Fibroblast of lung (primary cell): ENCODE data around the gene TMC3. TPM values are rescaled to one million over a fixed set of nuclear protein-coding genes. Genes with fewer than 3 reads are reported as not detected.
"Not testable (repeated sequence)": the region's sequence is repeated elsewhere in the genome, so short reads cannot be mapped to it uniquely, and the experiment has no call there.

ENCODE experiments used
- DNase-seq, 2 donors: peaks; one replicate each; pipeline versions ENCODE4 v3.0.0 to v3.0.0-alpha.2; 2010; ENCODE audit warnings: low read depth in 2 of 2
- H2AFZ ChIP-seq: 2 replicates; pipeline ENCODE4 v1.5.1; 2012; ENCODE audit warnings: low read length, control low read depth, inconsistent platforms
- H3K27ac ChIP-seq: 2 replicates; pipeline ENCODE4 v1.5.1; 2011; ENCODE audit warnings: low read length, control low read depth; ENCODE audit not compliant: insufficient read depth
- H3K27me3 ChIP-seq: 2 replicates; pipeline ENCODE4 v1.5.1; 2011; ENCODE audit warnings: mild to moderate bottlenecking, low read length; ENCODE audit not compliant: control insufficient read depth, insufficient read depth
- H3K36me3 ChIP-seq: 2 replicates; pipeline ENCODE4 v1.5.1; 2011; ENCODE audit warnings: low read length; ENCODE audit not compliant: control insufficient read depth, insufficient read depth
- H3K4me1 ChIP-seq: 2 replicates; pipeline ENCODE4 v1.5.1; 2011; ENCODE audit warnings: low read length; ENCODE audit not compliant: control insufficient read depth, insufficient read depth; ENCODE audit errors: extremely low read depth
- H3K4me2 ChIP-seq: 2 replicates; pipeline ENCODE4 v1.5.1; 2011; ENCODE audit warnings: low read length, control low read depth; ENCODE audit not compliant: insufficient read depth; ENCODE audit errors: extremely low read depth
- H3K4me3 ChIP-seq, 4 experiments: fragments of 200-600 bp in 1 of 4; sonication (generic) in 1 of 4; replicated peaks in 1 of 4; 2 replicates each; pipeline ENCODE4 v1.5.1; 2011 to 2016; ENCODE audit warnings: low read length in 4 of 4, low read depth in 3 of 4, mild to moderate bottlenecking in 3 of 4, control low read depth in 2 of 4, inconsistent platforms in 1 of 4, mixed read lengths in 1 of 4; ENCODE audit not compliant: insufficient read depth in 1 of 4; ENCODE audit errors: control extremely low read depth in 1 of 4
- H3K79me2 ChIP-seq: 2 replicates; pipeline ENCODE4 v1.5.1; 2012; ENCODE audit warnings: mild to moderate bottlenecking, low read length, inconsistent platforms; ENCODE audit not compliant: control insufficient read depth, insufficient read depth
- H3K9ac ChIP-seq: 2 replicates; pipeline ENCODE4 v1.5.1; 2011; ENCODE audit warnings: mild to moderate bottlenecking, low read length, control low read depth; ENCODE audit not compliant: insufficient read depth
- H3K9me3 ChIP-seq: 2 replicates; pipeline ENCODE4 v1.5.1; 2012; ENCODE audit warnings: low read depth, low read length; ENCODE audit not compliant: control insufficient read depth, insufficient read depth
- H4K20me1 ChIP-seq: 2 replicates; pipeline ENCODE4 v1.5.1; 2011; ENCODE audit warnings: low read length; ENCODE audit not compliant: control insufficient read depth, insufficient read depth; ENCODE audit errors: extremely low read depth
- EZH2 ChIP-seq: IDR thresholded peaks from 2 replicates; pipeline ENCODE4 v1.5.1; 2012; ENCODE audit warnings: low read length, control low read depth, mild to moderate bottlenecking; ENCODE audit errors: missing control alignments
- polyA plus RNA-seq, 2 donors: library from polyadenylated mRNA; depleted of rRNA in 1 of 2; stranded (reverse) in 1 of 2; unstranded in 1 of 2; fragments of >200 nt; gene quantifications; 2 replicates each; pipeline ENCODE4 v1.2.1, GENCODE V29; 2011 to 2012; ENCODE audit warnings: missing spikeins in 1 of 2
- total RNA-seq: library from RNA; depleted of rRNA; stranded (reverse); fragments of >200 nt; gene quantifications from 2 replicates; pipeline ENCODE4 v1.2.1, GENCODE V29; 2014
- TF ChIP-seq, protein P1 (sequence below), 2 donors: IDR thresholded peaks in 1 of 2; conservative IDR thresholded peaks in 1 of 2; 1 replicate in 1 of 2; 2 replicates in 1 of 2; pipeline ENCODE4 v1.5.1; 2011 to 2012; ENCODE audit warnings: low read length in 2 of 2, control low read depth in 1 of 2, inconsistent platforms in 1 of 2, low read depth in 1 of 2, mild to moderate bottlenecking in 1 of 2

TMC3 gene
- total and polyA plus RNA-seq, 2 donors (not counting 1 experiment from before 2014, with no cell fraction given), result not detected

DNA sequence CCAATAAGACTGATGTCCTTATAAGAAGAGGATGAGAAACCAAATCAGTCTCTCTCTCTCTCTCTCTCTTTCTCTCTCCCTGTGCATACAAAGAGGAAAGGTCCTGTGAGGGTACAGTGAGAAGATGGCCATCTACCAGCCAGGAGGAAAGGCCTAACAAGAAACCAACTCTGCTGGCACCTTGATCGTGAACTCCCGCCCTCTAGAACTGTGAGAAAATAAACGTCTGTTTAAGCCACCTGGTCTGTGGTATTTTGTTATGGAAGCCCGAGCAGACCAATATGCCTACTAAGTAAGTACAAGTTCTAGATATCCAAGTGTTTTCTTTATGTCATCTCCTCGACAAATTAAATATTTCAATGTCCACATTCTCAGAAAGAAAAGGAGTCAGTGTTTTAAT is 44.9 kb upstream of the TMC3 start:
- Histone ChIP-seq H3K4me1 (no peaks in the 10 kb centered on the region), H2AFZ (no peak overlapping the region), H3K4me2 (no peak overlapping the region), H4K20me1 (no peaks in the 10 kb centered on the region), H3K9me3 (no peaks in the 10 kb centered on the region), H3K79me2 (no peaks in the 10 kb centered on the region), H3K27ac (no peak overlapping the region), H3K9ac (no peak overlapping the region), H3K27me3 (no peaks in the 10 kb centered on the region), H3K36me3 (no peaks in the 10 kb centered on the region), H3K4me3 (no peak overlapping the region)
- no peak for DNase-seq
- TF ChIP-seq, protein P1, sequence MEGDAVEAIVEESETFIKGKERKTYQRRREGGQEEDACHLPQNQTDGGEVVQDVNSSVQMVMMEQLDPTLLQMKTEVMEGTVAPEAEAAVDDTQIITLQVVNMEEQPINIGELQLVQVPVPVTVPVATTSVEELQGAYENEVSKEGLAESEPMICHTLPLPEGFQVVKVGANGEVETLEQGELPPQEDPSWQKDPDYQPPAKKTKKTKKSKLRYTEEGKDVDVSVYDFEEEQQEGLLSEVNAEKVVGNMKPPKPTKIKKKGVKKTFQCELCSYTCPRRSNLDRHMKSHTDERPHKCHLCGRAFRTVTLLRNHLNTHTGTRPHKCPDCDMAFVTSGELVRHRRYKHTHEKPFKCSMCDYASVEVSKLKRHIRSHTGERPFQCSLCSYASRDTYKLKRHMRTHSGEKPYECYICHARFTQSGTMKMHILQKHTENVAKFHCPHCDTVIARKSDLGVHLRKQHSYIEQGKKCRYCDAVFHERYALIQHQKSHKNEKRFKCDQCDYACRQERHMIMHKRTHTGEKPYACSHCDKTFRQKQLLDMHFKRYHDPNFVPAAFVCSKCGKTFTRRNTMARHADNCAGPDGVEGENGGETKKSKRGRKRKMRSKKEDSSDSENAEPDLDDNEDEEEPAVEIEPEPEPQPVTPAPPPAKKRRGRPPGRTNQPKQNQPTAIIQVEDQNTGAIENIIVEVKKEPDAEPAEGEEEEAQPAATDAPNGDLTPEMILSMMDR (conservative IDR thresholded peaks at IDR 0.05 in 1 of 2, IDR thresholded peaks at IDR 0.05 in 1 of 2; ENCODE audit: low read depth in 1 of 2, low read length in 2 of 2), result no peak
- TF ChIP-seq EZH2, result no peak

DNA sequence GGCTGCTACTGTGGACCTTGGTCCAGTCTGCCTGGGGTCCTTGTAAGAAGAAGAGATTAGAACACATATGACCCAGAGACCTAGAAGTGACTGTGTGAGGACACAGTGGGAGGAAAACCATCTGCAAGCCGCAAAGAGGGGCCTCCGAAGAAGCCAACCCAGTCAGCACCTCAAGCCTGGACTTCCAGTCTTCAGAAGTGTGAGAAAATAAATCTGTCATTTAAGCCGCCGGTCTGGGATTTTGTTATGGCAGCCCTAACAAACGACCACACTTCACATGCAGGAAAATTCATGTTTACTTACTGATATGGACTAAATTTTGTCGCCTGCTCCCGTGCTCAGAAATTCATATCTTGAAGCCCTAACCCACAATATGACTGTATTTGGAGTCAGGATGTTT is 44.4 kb upstream of the TMC3 start:
- Histone ChIP-seq H3K4me2 (no peak overlapping the region), H3K79me2 (no peaks in the 10 kb centered on the region), H3K4me1 (no peaks in the 10 kb centered on the region), H3K27me3 (no peaks in the 10 kb centered on the region), H4K20me1 (no peaks in the 10 kb centered on the region), H3K27ac (no peak overlapping the region), H2AFZ (no peak overlapping the region), H3K9me3 (no peaks in the 10 kb centered on the region), H3K9ac (no peak overlapping the region), H3K36me3 (no peaks in the 10 kb centered on the region), H3K4me3 (no peak overlapping the region)
- no peak for DNase-seq
- no peak for TF ChIP-seq EZH2
- TF ChIP-seq, protein P1 (conservative IDR thresholded peaks at IDR 0.05 in 1 of 2, IDR thresholded peaks at IDR 0.05 in 1 of 2; ENCODE audit: low read depth in 1 of 2, low read length in 2 of 2), result no peak

DNA sequence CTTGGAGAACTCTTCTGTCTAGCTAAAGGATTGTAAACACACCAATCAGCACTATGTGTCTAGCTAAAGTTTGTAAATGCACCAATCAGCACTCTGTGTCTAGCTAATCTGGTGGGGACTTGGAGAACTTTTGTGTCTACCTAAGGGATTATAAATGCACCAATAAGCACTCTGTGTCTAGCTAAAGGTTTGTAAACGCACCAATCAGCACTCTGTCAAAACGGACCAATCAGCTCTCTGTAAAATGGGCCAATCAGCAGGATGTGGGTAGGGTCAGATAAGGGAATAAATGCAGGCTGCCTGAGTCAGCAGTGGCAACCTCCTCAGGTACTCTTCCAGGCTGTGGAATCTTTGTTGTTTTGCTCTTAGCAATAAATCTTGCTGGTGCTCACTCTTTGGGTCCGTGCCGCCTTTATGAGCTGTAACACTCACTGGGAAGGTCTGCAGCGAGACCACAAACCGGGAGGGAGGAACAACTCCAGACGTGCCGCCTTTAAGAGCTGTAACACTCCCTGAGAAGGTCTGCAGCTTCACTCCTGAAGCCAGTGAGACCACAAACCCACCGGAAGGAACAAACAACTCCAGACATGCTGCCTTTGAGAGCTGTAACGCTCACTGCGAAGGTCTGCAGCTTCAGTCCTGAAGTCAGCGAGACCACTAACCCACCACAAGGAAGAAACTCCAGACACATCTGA is 40.4 kb upstream of the TMC3 start:
- H3K4me1 ChIP-seq, H4K20me1 ChIP-seq, H3K27ac ChIP-seq, DNase-seq, H3K27me3 ChIP-seq, H2AFZ ChIP-seq, H3K9ac ChIP-seq, H3K4me3 ChIP-seq, H3K9me3 ChIP-seq, H3K79me2 ChIP-seq, H3K36me3 ChIP-seq, H3K4me2 ChIP-seq: not testable (repeated sequence)
